ENCODE measurements around the gene SLC4A1AP. TPM values are rescaled to one million over a fixed set of nuclear protein-coding genes. Genes with fewer than 3 reads are reported as not detected.

The SLC4A1AP gene
- total and polyA plus RNA-seq, 9 of the 15 experiments (the other 6 are each of a cell fraction or from before 2014, with no cell fraction given): 8.1 to 40.5 (median 35.3) TPM

DNA sequence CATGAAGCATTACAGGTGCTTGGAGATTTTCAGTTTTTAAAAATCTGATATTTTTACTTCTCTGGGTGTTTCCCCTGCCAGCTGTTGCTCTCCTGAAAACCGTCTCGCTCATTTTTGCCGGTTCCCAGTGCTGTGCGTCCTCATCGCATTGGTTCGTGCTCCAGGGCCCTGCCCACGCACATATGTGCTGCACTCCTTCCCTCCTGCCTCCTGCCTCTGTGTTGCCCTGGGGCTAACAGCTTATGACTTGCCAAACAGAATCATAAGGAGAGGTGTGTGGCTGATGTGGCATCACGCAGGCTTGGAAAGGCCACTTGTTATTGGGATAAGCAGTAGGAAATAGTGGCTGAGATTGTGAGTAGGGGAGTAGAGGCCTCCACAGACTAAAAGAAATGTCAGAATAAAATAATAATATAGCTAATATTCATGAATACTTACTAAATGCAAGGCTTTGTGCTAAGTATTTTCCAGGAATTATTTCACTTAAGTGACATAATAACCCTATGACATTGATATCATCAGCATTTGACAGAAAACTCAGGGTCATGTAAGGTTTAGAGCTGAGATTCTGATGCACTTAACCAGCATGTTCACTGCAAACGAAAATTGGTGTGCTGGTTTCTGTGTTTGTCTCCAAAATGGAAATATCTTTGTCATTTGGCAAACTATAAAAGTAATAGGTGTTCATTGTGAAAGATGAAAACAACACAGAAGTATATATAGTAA lies 53.5 kb downstream of the SLC4A1AP start (continued):
- TF ChIP-seq RUNX1 (IDR thresholded peaks at IDR 0.05; ENCODE audit: low read depth) (no peak), PCBP2 (IDR thresholded peaks at IDR 0.05; ENCODE audit: low read depth, low read length, poor library complexity, severe bottlenecking) (no peak), ZNF444 (CRISPR knock-in tag; IDR thresholded peaks at IDR 0.05) (no peak), NRF1 (conservative IDR thresholded peaks at IDR 0.05 in 1 of 2, IDR thresholded peaks at IDR 0.05 in 1 of 2) (peak; percentile 26 to 34; a peak in 2 of 4 replicates), SMARCB1 (IDR thresholded peaks at IDR 0.05; ENCODE audit: insufficient read length, low read depth) (no peak), FOXM1 (IDR thresholded peaks at IDR 0.05; ENCODE audit: low read depth) (no peak), FOXM1 (CRISPR knock-in tag; IDR thresholded peaks at IDR 0.05; ENCODE audit: low read depth) (no peak), ZNF764 (CRISPR knock-in tag; IDR thresholded peaks at IDR 0.05; ENCODE audit: low read depth) (no peak), PREB (CRISPR knock-in tag; IDR thresholded peaks at IDR 0.05) (no peak), MITF (IDR thresholded peaks at IDR 0.05) (no peak)
- TF ChIP-seq, protein P1, sequence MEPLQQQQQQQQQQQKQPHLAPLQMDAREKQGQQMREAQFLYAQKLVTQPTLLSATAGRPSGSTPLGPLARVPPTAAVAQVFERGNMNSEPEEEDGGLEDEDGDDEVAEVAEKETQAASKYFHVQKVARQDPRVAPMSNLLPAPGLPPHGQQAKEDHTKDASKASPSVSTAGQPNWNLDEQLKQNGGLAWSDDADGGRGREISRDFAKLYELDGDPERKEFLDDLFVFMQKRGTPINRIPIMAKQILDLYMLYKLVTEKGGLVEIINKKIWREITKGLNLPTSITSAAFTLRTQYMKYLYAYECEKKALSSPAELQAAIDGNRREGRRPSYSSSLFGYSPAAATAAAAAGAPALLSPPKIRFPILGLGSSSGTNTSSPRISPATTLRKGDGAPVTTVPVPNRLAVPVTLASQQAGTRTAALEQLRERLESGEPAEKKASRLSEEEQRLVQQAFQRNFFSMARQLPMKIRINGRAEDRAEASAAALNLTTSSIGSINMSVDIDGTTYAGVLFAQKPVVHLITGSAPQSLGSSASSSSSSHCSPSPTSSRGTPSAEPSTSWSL (CRISPR knock-in tag; IDR thresholded peaks at IDR 0.05; ENCODE audit: borderline replicate concordance): no peak
- TF ChIP-seq, protein P2, sequence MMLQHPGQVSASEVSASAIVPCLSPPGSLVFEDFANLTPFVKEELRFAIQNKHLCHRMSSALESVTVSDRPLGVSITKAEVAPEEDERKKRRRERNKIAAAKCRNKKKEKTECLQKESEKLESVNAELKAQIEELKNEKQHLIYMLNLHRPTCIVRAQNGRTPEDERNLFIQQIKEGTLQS (IDR thresholded peaks at IDR 0.05): no peak
- TF ChIP-seq, protein P2 (CRISPR knock-in tag; conservative IDR thresholded peaks at IDR 0.05): no peak
